Measurements from ENCODE around the gene GNB5. TPM values are rescaled to one million over a fixed set of nuclear protein-coding genes. Genes with fewer than 3 reads are reported as not detected.

GNB5 gene
- total and polyA plus RNA-seq, 4 experiments from 2014 or later, result 52.2 to 69.9 (median 61.8) TPM

DNA sequence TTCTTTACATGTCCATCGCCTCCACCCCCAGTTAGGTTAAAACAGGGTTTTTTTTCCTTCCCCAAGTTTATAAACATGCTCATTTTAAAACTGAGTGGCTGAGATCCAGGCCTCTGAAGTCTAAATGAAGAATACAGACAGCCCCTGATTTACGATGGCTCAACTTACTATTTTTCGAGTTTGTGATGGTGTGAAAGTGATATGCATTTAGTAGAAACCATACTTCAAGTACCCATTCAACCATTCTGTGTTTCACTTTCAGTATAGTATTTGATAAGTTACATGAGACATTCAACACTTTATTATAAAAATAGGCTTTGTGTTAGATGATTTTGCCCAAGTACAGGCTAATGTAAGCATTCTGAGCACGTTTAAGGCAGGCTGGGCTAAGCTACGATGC is 30.5 kb upstream of the GNB5 start:
- H3K36me3 ChIP-seq (ENCODE audit: insufficient read depth, low read length), result no peaks in the 10 kb centered on the region
- ChIA-PET CTCF (ENCODE audit: partially characterized antibody) (interaction anchor here (0.8 to 2.6 kb wide), 6 partner anchors 13 to 57 kb away, joined by 3 to 20 read pairs (median 6); no protein-coding TSS in a partner anchor), POLR2A (ENCODE audit: partially characterized antibody) (interaction anchor here (3.0 to 3.6 kb wide), 2 partner anchors 13 to 42 kb away, joined by 15 to 60 read pairs; no protein-coding TSS in a partner anchor)
- peak in 1 of 5 donors; percentile 24 for DNase-seq
- peaks cover 0 to 4% of the 10 kb centered on the region in 2 donors for H3K36me3 Mint-ChIP-seq
- intact Hi-C loops (cut with micrococcal nuclease), result loop anchor here (1.0 kb wide), 1 partner anchor 42 kb away; no protein-coding TSS in a partner anchor
- peak overlapping the region; percentile 48 for H3K27ac ChIP-seq (ENCODE audit: low read depth, low read length)
- H3K4me1 ChIP-seq (ENCODE audit: insufficient read depth, low read length), result peaks cover 26% of the 10 kb centered on the region
- H3K27me3 Mint-ChIP-seq, result no peaks in the 10 kb centered on the region
- peaks cover 19 to 43% (median 29%) of the 10 kb centered on the region in 4 donors for H3K4me1 Mint-ChIP-seq
- peak overlapping the region; percentile 26 to 56 for H3K4me3 ChIP-seq (ENCODE audit: low read length in 2 of 2)
- H3K27me3 ChIP-seq (ENCODE audit: insufficient read depth, low read length), result no peaks in the 10 kb centered on the region
- H3K9me3 Mint-ChIP-seq, result peaks cover 0 to 2% (median 0%) of the 10 kb centered on the region in 8 donors
- H3K9me3 ChIP-seq (ENCODE audit: control insufficient read depth in 1 of 2, low read length in 2 of 2), result no peaks in the 10 kb centered on the region
- peak overlapping the region; percentile 85 to 91 (median 88) for H3K4me3 Mint-ChIP-seq
- H3K27ac Mint-ChIP-seq, result peak overlapping the region; percentile 72 to 96 (median 94)

DNA sequence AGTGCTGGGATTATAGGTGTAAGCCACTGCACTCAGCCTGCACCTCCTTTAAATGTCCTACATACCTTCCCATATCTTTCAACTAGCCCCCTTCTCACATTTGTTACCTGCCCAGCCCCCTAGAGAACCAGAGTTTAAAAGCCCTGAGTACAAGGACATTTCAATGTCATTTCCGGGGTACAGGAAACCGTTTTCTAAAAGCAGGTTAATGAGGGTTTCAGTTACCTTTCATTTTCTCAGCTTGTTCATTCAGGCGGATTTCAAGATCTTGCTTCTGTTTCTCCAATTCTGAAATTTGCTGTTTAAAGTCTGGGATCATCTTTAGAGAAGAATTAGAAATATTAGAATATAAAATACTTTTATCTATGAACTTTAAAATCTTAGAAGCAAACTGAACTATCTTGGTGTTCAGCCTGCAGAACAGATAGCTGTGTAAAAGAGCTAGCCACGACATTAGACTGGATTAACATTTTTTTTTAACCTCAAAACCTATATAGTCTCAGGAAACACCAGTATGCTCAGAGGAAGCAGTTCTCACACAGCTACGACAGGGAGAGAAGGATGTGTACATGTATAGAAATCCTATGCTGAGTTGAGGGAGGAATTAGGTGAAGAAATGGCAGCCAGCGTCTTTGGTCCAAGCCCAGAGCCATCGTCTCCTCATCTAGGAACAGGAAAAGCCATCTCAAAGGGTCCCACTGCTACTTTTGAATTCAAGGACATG is 29.9 kb upstream of the GNB5 start:
- peak in 4 of 5 donors; percentile 22 to 29 (median 25) for DNase-seq
- POLR2A ChIA-PET (ENCODE audit: partially characterized antibody), result interaction anchor here (0.7 to 3.6 kb wide), 6 partner anchors 13 to 250 kb away, joined by 3 to 60 read pairs (median 4); partner anchors contain the start of gene LEO1
- H3K9me3 Mint-ChIP-seq, result peaks cover 0 to 2% (median 0%) of the 10 kb centered on the region in 8 donors
- CTCF ChIA-PET (ENCODE audit: partially characterized antibody), result interaction anchor here (0.7 to 2.6 kb wide), 10 partner anchors 9 to 141 kb away, joined by 3 to 20 read pairs (median 5); no protein-coding TSS in a partner anchor
- Histone ChIP-seq H3K27me3 (ENCODE audit: insufficient read depth, low read length) (no peaks in the 10 kb centered on the region), H3K4me1 (ENCODE audit: insufficient read depth, low read length) (peaks cover 26% of the 10 kb centered on the region), H3K9me3 (ENCODE audit: control insufficient read depth in 1 of 2, low read length in 2 of 2) (no peaks in the 10 kb centered on the region), H3K36me3 (ENCODE audit: insufficient read depth, low read length) (no peaks in the 10 kb centered on the region), H3K4me3 (ENCODE audit: low read length in 2 of 2) (peak overlapping the region; percentile 26 to 56), H3K27ac (ENCODE audit: low read depth, low read length) (peak overlapping the region; percentile 48)
- peak overlapping the region; percentile 85 to 91 (median 88) for H3K4me3 Mint-ChIP-seq
- H3K36me3 Mint-ChIP-seq, result peaks cover 0 to 4% of the 10 kb centered on the region in 2 donors
- intact Hi-C loops (cut with micrococcal nuclease), result loop anchor here (1.0 kb wide), 1 partner anchor 42 kb away; no protein-coding TSS in a partner anchor
- H3K27ac Mint-ChIP-seq, result peak overlapping the region; percentile 72 to 96 (median 94)
- H3K4me1 Mint-ChIP-seq, result peaks cover 19 to 43% (median 29%) of the 10 kb centered on the region in 4 donors
- no peaks in the 10 kb centered on the region for H3K27me3 Mint-ChIP-seq

DNA sequence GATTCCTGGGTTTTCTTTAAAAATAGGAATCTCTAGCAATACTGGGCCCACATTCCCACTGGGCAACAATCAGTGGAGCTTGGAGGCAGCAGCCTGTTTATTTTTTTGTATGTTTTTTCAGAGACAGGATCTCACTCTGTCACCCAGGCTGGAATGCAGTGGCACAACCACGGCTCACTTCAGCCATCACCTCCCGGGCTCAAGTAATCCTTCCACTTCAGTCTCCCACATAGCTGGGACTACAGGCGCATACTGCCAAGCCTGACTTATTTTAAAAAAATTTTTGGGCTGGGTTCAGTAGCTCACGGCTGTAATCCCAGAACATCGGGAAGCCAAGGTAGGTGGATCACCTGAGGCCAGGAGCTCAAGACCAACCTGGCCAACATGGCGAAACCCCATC is 29.1 kb upstream of the GNB5 start:
- no peak overlapping the region for H3K4me3 ChIP-seq (ENCODE audit: low read length in 2 of 2)
- intact Hi-C loops (cut with micrococcal nuclease), result no loop called here
- Mint-ChIP-seq H3K4me3 (no peak overlapping the region), H3K27ac (peak overlapping the region in 2 of 7 donors; percentile 38 to 95), H3K4me1 (peaks cover 19 to 43% (median 29%) of the 10 kb centered on the region in 4 donors), H3K9me3 (peaks cover 0 to 2% (median 0%) of the 10 kb centered on the region in 8 donors), H3K36me3 (peaks cover 0 to 4% of the 10 kb centered on the region in 2 donors), H3K27me3 (no peaks in the 10 kb centered on the region)
- POLR2A ChIA-PET (ENCODE audit: partially characterized antibody), result interaction anchor here (0.9 to 3.6 kb wide), 3 partner anchors 15 to 45 kb away, joined by 3 to 60 read pairs (median 15); no protein-coding TSS in a partner anchor
- no peaks in the 10 kb centered on the region for H3K27me3 ChIP-seq (ENCODE audit: insufficient read depth, low read length)
- CTCF ChIA-PET (ENCODE audit: partially characterized antibody), result interaction anchor here (0.9 to 2.6 kb wide), 8 partner anchors 8 to 453 kb away, joined by 3 to 20 read pairs (median 5); no protein-coding TSS in a partner anchor
- H3K36me3 ChIP-seq (ENCODE audit: insufficient read depth, low read length), result no peaks in the 10 kb centered on the region
- no peak for DNase-seq
- H3K9me3 ChIP-seq (ENCODE audit: control insufficient read depth in 1 of 2, low read length in 2 of 2), result no peaks in the 10 kb centered on the region
- H3K4me1 ChIP-seq (ENCODE audit: insufficient read depth, low read length), result peaks cover 26% of the 10 kb centered on the region
- H3K27ac ChIP-seq (ENCODE audit: low read depth, low read length), result no peak overlapping the region

DNA sequence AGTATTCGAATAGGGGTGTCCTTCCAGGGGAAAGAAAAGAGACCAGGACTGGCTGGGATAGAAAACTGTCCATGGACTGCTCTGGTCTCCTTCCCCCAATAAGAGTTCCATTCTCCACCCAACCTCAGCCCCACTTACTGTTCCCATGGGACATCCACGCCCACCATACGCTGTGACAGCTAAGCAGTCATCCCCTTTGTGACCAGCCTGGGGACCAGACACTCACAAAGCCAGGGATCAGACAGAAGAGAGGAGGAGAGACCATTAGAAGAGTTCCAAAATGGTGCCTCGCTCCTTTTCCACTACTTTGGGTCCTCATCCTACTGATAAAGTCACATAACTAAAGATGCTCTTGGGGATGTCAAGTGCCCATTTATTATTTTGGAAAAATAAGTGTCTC is 27.6 kb upstream of the GNB5 start:
- H3K9me3 Mint-ChIP-seq, result peaks cover 0 to 2% (median 0%) of the 10 kb centered on the region in 8 donors
- no peak overlapping the region for H3K27ac ChIP-seq (ENCODE audit: low read depth, low read length)
- H3K36me3 ChIP-seq (ENCODE audit: insufficient read depth, low read length), result no peaks in the 10 kb centered on the region
- H3K9me3 ChIP-seq (ENCODE audit: control insufficient read depth in 1 of 2, low read length in 2 of 2), result no peaks in the 10 kb centered on the region
- peaks cover 19 to 43% (median 29%) of the 10 kb centered on the region in 4 donors for H3K4me1 Mint-ChIP-seq
- H3K4me1 ChIP-seq (ENCODE audit: insufficient read depth, low read length), result peaks cover 26% of the 10 kb centered on the region
- intact Hi-C loops (cut with micrococcal nuclease), result no loop called here
- H3K27ac Mint-ChIP-seq, result peak overlapping the region in 1 of 7 donors; percentile 63
- no peak overlapping the region for H3K4me3 Mint-ChIP-seq
- DNase-seq, result no peak
- H3K27me3 ChIP-seq (ENCODE audit: insufficient read depth, low read length), result no peaks in the 10 kb centered on the region
- CTCF ChIA-PET (ENCODE audit: partially characterized antibody), result interaction anchor here (2.3 to 3.3 kb wide), 2 partner anchors 8 to 10 kb away, joined by 13 to 50 read pairs; no protein-coding TSS in a partner anchor
- POLR2A ChIA-PET (ENCODE audit: partially characterized antibody), result interaction anchor here (1.4 kb wide), 1 partner anchor 39 kb away, joined by 5 read pairs; no protein-coding TSS in a partner anchor
- peaks cover 0 to 1% of the 10 kb centered on the region in 2 donors for H3K27me3 Mint-ChIP-seq
- H3K4me3 ChIP-seq (ENCODE audit: low read length in 2 of 2), result no peak overlapping the region
- H3K36me3 Mint-ChIP-seq, result peaks cover 0 to 4% of the 10 kb centered on the region in 2 donors

DNA sequence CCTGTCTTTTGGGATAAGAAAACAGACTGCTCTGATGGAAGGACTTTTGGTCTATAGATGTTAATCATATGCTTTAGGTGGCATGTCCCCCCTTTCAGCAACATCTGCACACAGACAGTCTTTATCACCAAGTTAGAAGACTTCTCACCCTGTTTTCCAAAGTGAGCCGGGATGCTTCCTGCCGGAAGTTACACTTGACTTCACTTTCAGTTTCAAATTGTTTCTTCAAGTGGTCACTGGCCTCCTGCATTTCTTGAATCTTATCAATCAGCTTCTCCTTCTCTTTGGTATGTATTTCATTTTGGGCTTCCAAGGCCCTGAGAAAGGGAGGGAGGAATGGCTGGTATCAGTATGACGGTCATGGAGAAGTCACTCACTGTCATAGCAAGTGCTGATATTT is 27.2 kb upstream of the GNB5 start:
- Mint-ChIP-seq H3K27me3 (peaks cover 0 to 1% of the 10 kb centered on the region in 2 donors), H3K36me3 (peaks cover 0 to 4% of the 10 kb centered on the region in 2 donors), H3K9me3 (peaks cover 0 to 2% (median 0%) of the 10 kb centered on the region in 8 donors), H3K27ac (no peak overlapping the region), H3K4me1 (peaks cover 19 to 41% (median 28%) of the 10 kb centered on the region in 4 donors), H3K4me3 (no peak overlapping the region)
- POLR2A ChIA-PET (ENCODE audit: partially characterized antibody), result interaction anchor here (1.4 to 2.1 kb wide), 2 partner anchors 9 to 39 kb away, joined by 5 to 7 read pairs; no protein-coding TSS in a partner anchor
- no peaks in the 10 kb centered on the region for H3K9me3 ChIP-seq (ENCODE audit: control insufficient read depth in 1 of 2, low read length in 2 of 2)
- no peak overlapping the region for H3K4me3 ChIP-seq (ENCODE audit: low read length in 2 of 2)
- no peaks in the 10 kb centered on the region for H3K27me3 ChIP-seq (ENCODE audit: insufficient read depth, low read length)
- peaks cover 26% of the 10 kb centered on the region for H3K4me1 ChIP-seq (ENCODE audit: insufficient read depth, low read length)
- no peak overlapping the region for H3K27ac ChIP-seq (ENCODE audit: low read depth, low read length)
- intact Hi-C loops (cut with micrococcal nuclease), result no loop called here
- no peaks in the 10 kb centered on the region for H3K36me3 ChIP-seq (ENCODE audit: insufficient read depth, low read length)
- CTCF ChIA-PET (ENCODE audit: partially characterized antibody), result interaction anchor here (2.3 to 3.3 kb wide), 2 partner anchors 9 to 10 kb away, joined by 13 to 50 read pairs; no protein-coding TSS in a partner anchor
- DNase-seq, result no peak

DNA sequence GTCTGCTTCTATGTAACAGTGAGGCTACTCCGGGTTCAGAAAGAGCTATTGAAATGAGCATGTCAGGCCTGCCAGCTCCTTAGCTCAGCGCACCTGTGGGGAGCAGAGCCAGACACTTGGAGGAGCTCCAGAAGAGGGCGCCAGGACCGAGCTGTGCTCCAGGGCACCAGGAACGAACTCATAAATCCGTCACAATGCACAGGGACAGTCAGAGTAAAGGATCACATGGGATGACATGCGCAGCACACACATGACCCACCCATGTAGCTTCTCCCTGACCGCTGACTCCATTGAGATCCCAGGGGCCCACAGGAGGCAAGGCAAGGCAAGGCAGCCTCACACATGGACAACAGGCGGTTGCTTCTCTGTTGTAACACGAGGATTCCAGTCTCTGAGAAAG is 26.0 kb upstream of the GNB5 start:
- Mint-ChIP-seq H3K27me3 (peaks cover 0 to 1% of the 10 kb centered on the region in 2 donors), H3K27ac (no peak overlapping the region), H3K4me1 (peaks cover 13 to 29% (median 19%) of the 10 kb centered on the region in 4 donors), H3K4me3 (no peak overlapping the region), H3K9me3 (peaks cover 0 to 3% (median 0%) of the 10 kb centered on the region in 8 donors), H3K36me3 (peaks cover 0 to 4% of the 10 kb centered on the region in 2 donors)
- H3K27me3 ChIP-seq (ENCODE audit: insufficient read depth, low read length), result no peaks in the 10 kb centered on the region
- POLR2A ChIA-PET (ENCODE audit: partially characterized antibody), result interaction anchor here (1.2 to 2.1 kb wide), 3 partner anchors 11 to 171 kb away, joined by 3 to 7 read pairs (median 5); no protein-coding TSS in a partner anchor
- no peaks in the 10 kb centered on the region for H3K36me3 ChIP-seq (ENCODE audit: insufficient read depth, low read length)
- peaks cover 21% of the 10 kb centered on the region for H3K4me1 ChIP-seq (ENCODE audit: insufficient read depth, low read length)
- H3K27ac ChIP-seq (ENCODE audit: low read depth, low read length), result no peak overlapping the region
- H3K9me3 ChIP-seq (ENCODE audit: control insufficient read depth in 1 of 2, low read length in 2 of 2), result no peaks in the 10 kb centered on the region
- intact Hi-C loops (cut with micrococcal nuclease), result no loop called here
- CTCF ChIA-PET (ENCODE audit: partially characterized antibody), result interaction anchor here (0.6 to 3.3 kb wide), 6 partner anchors 9 to 53 kb away, joined by 3 to 50 read pairs (median 6); no protein-coding TSS in a partner anchor
- DNase-seq, result no peak
- H3K4me3 ChIP-seq (ENCODE audit: low read length in 2 of 2), result no peak overlapping the region
